Panc1 (cell line): ENCODE results near the gene GBE1. TPM values are rescaled to one million over a fixed set of nuclear protein-coding genes. Genes with fewer than 3 reads are reported as not detected.

Experiments
- ATAC-seq: fragments of 200-7000 bp; cut with Tn5 transposase; 2 replicates; pipeline ENCODE4 v1.9.1; 2020; ENCODE audit warnings: mild to moderate bottlenecking, moderate library complexity
- BruUV-seq: library from RNA; stranded (reverse); fragments of 400-500 nt; replicated peaks from 2 replicates; lab custom pipeline; 2021; lab: Mats Ljungman, UMichigan
- CTCF ChIA-PET: fragments of 300-600 bp; sonication (Branson Sonifier 250); formaldehyde crosslinking; loops from one replicate; lab custom pipeline; 2022; ENCODE audit warnings: antibody characterized with exemption; lab: Charles Lee
- POLR2A ChIA-PET: fragments of 300-600 bp; sonication (Branson Sonifier 250); formaldehyde crosslinking; loops from one replicate; lab custom pipeline; 2022; ENCODE audit warnings: antibody characterized with exemption; lab: Charles Lee
- DNase-seq: peaks from one replicate; pipeline ENCODE4 v3.0.0-alpha.2; 2010; ENCODE audit warnings: low read depth, low spot score
- H3K27ac ChIP-seq: 2 replicates; pipeline ENCODE4 v1.5.1; 2011; ENCODE audit warnings: mild to moderate bottlenecking, low read length, inconsistent platforms
- H3K27me3 ChIP-seq: fragments of 200-500 bp; sonication (Bioruptor generic); 2 replicates; pipeline ENCODE4 v1.6.0; 2014; ENCODE audit warnings: low read length, inconsistent platforms; ENCODE audit not compliant: control insufficient read depth, insufficient read depth
- H3K36me3 ChIP-seq: fragments of 200-500 bp; sonication (Bioruptor generic); 2 replicates; pipeline ENCODE4 v1.5.1; 2014; ENCODE audit warnings: inconsistent platforms, mild to moderate bottlenecking, low read length, moderate library complexity; ENCODE audit not compliant: control insufficient read depth, insufficient read depth
- H3K4me1 ChIP-seq: 2 replicates; pipeline ENCODE4 v1.5.1; 2011; ENCODE audit warnings: inconsistent platforms, mild to moderate bottlenecking, low read length, moderate library complexity; ENCODE audit not compliant: control insufficient read depth, insufficient read depth
- H3K4me3 ChIP-seq, 2 experiments: 2 replicates each; pipeline ENCODE4 v1.5.1; 2011 to 2012; ENCODE audit warnings: low read depth in 2 of 2, low read length in 2 of 2, mild to moderate bottlenecking in 2 of 2, inconsistent platforms in 1 of 2, moderate library complexity in 1 of 2
- H3K9me3 ChIP-seq: fragments of 200-500 bp; sonication (Bioruptor generic); 2 replicates; pipeline ENCODE4 v1.5.1; 2014; ENCODE audit warnings: low read depth, mild to moderate bottlenecking, inconsistent platforms, low read length, moderate library complexity; ENCODE audit not compliant: control insufficient read depth, insufficient read depth
- CTCF ChIP-seq: fragments of 450-650 bp; IDR thresholded peaks from 2 replicates; pipeline ENCODE4 v1.5.1; 2017; ENCODE audit warnings: mild to moderate bottlenecking
- POLR2AphosphoS5 ChIP-seq: IDR thresholded peaks from 2 replicates; pipeline ENCODE4 v1.6.1; 2012; ENCODE audit warnings: mild to moderate bottlenecking, low read depth, low read length, moderate library complexity
- SIN3A ChIP-seq: IDR thresholded peaks from 2 replicates; pipeline ENCODE4 v1.6.1; 2012; ENCODE audit warnings: low read depth, mild to moderate bottlenecking, low read length, moderate library complexity, borderline replicate concordance; ENCODE audit not compliant: insufficient read depth
- TCF7L2 ChIP-seq: IDR thresholded peaks from 2 replicates; pipeline ENCODE4 v1.6.1; 2011; ENCODE audit warnings: mild to moderate bottlenecking, low read depth, low read length, inconsistent platforms
- in situ Hi-C: cut with HindIII; loops from 2 replicates; pipeline ENCODE4 v1.10.0; 2016; ENCODE audit warnings: low sequenced_read_pairs, low pct_unique_long_range_greater_than_20kb
- intact Hi-C: fragments of 100-400 bp; cut with micrococcal nuclease; formaldehyde crosslinking; loops from one replicate; pipeline ENCODE4 v1.10.0; 2022; ENCODE audit not compliant: unreplicated experiment
- total RNA-seq: library from RNA; stranded (reverse); gene quantifications from one replicate; pipeline ENCODE4 v1.2.1, GENCODE V29; 2021; ENCODE audit not compliant: unreplicated experiment
- TF ChIP-seq, protein P1 (sequence below), 2 experiments: IDR thresholded peaks; 2 replicates each; pipeline ENCODE4 v1.6.1; 2011 to 2012; ENCODE audit warnings: low read depth in 2 of 2, control low read depth in 1 of 2, low read length in 1 of 2, mild to moderate bottlenecking in 1 of 2, moderate library complexity in 1 of 2; ENCODE audit not compliant: insufficient read depth in 1 of 2

GBE1 gene
- total RNA-seq, 1 experiment from 2014 or later, result 30.4 TPM

GRCh38 chr3:81651139-81651538, 110.3 kb downstream of the GBE1 start:
- H3K4me3 ChIP-seq, result no peak overlapping the region
- H3K4me1 ChIP-seq, result no peaks in the 10 kb centered on the region
- POLR2A ChIA-PET, result no interaction called here
- H3K27me3 ChIP-seq, result no peaks in the 10 kb centered on the region
- no peak for TF ChIP-seq TCF7L2
- TF ChIP-seq CTCF, result no peak
- no peak for TF ChIP-seq POLR2AphosphoS5
- TF ChIP-seq, protein P1, sequence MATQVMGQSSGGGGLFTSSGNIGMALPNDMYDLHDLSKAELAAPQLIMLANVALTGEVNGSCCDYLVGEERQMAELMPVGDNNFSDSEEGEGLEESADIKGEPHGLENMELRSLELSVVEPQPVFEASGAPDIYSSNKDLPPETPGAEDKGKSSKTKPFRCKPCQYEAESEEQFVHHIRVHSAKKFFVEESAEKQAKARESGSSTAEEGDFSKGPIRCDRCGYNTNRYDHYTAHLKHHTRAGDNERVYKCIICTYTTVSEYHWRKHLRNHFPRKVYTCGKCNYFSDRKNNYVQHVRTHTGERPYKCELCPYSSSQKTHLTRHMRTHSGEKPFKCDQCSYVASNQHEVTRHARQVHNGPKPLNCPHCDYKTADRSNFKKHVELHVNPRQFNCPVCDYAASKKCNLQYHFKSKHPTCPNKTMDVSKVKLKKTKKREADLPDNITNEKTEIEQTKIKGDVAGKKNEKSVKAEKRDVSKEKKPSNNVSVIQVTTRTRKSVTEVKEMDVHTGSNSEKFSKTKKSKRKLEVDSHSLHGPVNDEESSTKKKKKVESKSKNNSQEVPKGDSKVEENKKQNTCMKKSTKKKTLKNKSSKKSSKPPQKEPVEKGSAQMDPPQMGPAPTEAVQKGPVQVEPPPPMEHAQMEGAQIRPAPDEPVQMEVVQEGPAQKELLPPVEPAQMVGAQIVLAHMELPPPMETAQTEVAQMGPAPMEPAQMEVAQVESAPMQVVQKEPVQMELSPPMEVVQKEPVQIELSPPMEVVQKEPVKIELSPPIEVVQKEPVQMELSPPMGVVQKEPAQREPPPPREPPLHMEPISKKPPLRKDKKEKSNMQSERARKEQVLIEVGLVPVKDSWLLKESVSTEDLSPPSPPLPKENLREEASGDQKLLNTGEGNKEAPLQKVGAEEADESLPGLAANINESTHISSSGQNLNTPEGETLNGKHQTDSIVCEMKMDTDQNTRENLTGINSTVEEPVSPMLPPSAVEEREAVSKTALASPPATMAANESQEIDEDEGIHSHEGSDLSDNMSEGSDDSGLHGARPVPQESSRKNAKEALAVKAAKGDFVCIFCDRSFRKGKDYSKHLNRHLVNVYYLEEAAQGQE (IDR thresholded peaks at IDR 0.05; ENCODE audit: insufficient read depth in 1 of 2, low read depth in 2 of 2, low read length in 1 of 2), result no peak
- no peak for TF ChIP-seq SIN3A
- CTCF ChIA-PET, result no interaction called here
- H3K27ac ChIP-seq, result no peak overlapping the region
- in situ Hi-C loops, result no loop called here
- no peak for ATAC-seq
- BruUV-seq, result no TSS peak
- no peaks in the 10 kb centered on the region for H3K36me3 ChIP-seq
- intact Hi-C loops, result no loop called here
- no peaks in the 10 kb centered on the region for H3K9me3 ChIP-seq
- no peak for DNase-seq

GRCh38 chr3:81650187-81650586, 111.3 kb downstream of the GBE1 start:
- H3K9me3 ChIP-seq, result no peaks in the 10 kb centered on the region
- DNase-seq (no peak), ATAC-seq (no peak)
- ChIA-PET POLR2A (interaction anchor here (0.6 kb wide), 1 partner anchor 1297 kb away, joined by 3 read pairs; no protein-coding TSS in a partner anchor), CTCF (interaction anchor here (0.6 kb wide), 1 partner anchor 38 kb away, joined by 12 read pairs; no protein-coding TSS in a partner anchor)
- in situ Hi-C loops, result no loop called here
- no peaks in the 10 kb centered on the region for H3K27me3 ChIP-seq
- BruUV-seq, result no TSS peak
- H3K36me3 ChIP-seq, result no peaks in the 10 kb centered on the region
- TF ChIP-seq, protein P1 (IDR thresholded peaks at IDR 0.05; ENCODE audit: insufficient read depth in 1 of 2, low read depth in 2 of 2, low read length in 1 of 2), result no peak
- no peak for TF ChIP-seq CTCF
- TF ChIP-seq TCF7L2, result no peak
- no peak for TF ChIP-seq SIN3A
- TF ChIP-seq POLR2AphosphoS5, result no peak
- H3K4me1 ChIP-seq, result no peaks in the 10 kb centered on the region
- H3K4me3 ChIP-seq, result no peak overlapping the region
- no peak overlapping the region for H3K27ac ChIP-seq
- intact Hi-C loops, result no loop called here
